ENCODE measurements around the gene TSPAN16. TPM values are rescaled to one million over a fixed set of nuclear protein-coding genes. Genes with fewer than 3 reads are reported as not detected.
A peak's percentile ranks its signal among the peaks of the same experiment; 100 is the strongest.
"Not testable (repeated sequence)": the region's sequence is repeated elsewhere in the genome, so short reads cannot be mapped to it uniquely, and the experiment has no call there.

Gene TSPAN16
- total and polyA plus RNA-seq, 11 donors: not detected

DNA sequence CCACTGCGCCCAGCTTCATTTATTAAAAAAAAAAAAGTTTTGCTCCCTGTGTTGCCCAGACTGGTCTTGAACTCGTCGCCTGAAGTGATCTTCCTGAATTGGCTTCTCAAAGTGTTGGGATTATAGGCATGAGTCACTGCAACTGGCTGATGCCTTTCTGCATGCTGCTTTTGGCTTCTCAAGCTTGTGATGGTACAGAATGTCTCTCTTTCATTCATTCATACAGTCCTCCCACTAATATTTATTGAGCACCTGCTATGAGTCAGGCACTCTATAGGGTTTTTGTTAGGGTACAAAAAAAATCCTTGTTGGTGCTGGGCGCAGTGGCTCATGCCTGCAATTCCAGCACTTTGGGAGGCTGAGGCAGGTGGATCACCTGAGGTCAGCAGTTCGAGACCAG is 9.0 kb downstream of the TSPAN16 start:
- no peaks in the 10 kb centered on the region for H3K27me3 ChIP-seq
- no peaks in the 10 kb centered on the region for H3K9me3 ChIP-seq

DNA sequence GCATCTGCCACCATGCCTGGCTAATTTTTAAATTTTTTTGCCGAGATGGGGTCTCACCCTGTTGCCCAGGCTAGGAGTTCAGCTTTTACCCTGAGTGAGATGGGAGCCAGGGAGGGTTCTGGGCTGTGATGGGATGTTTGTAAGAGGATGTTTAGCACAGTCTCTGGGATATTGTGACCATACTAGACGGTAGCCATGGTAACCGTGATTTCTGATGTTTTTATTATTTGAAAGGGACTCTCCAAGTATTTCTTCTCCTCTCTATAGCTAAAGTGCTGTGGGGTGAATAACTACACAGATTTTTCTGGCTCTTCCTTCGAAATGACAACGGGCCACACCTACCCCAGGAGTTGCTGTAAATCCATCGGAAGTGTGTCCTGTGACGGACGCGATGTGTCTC is 10.4 kb downstream of the TSPAN16 start:
- H3K36me3 ChIP-seq: no peaks in the 10 kb centered on the region
- H3K27ac ChIP-seq: no peak overlapping the region
- H3K4me3 ChIP-seq: no peak overlapping the region
- no peaks in the 10 kb centered on the region for H3K9me3 ChIP-seq
- intact Hi-C loops (cut with DNase I): no loop called here
- DNase-seq (no peak), ATAC-seq (no peak)
- no peaks in the 10 kb centered on the region for H3K27me3 ChIP-seq
- no peak for TF ChIP-seq POLR2A (IDR thresholded peaks at IDR 0.05)
- TF ChIP-seq, protein P1, sequence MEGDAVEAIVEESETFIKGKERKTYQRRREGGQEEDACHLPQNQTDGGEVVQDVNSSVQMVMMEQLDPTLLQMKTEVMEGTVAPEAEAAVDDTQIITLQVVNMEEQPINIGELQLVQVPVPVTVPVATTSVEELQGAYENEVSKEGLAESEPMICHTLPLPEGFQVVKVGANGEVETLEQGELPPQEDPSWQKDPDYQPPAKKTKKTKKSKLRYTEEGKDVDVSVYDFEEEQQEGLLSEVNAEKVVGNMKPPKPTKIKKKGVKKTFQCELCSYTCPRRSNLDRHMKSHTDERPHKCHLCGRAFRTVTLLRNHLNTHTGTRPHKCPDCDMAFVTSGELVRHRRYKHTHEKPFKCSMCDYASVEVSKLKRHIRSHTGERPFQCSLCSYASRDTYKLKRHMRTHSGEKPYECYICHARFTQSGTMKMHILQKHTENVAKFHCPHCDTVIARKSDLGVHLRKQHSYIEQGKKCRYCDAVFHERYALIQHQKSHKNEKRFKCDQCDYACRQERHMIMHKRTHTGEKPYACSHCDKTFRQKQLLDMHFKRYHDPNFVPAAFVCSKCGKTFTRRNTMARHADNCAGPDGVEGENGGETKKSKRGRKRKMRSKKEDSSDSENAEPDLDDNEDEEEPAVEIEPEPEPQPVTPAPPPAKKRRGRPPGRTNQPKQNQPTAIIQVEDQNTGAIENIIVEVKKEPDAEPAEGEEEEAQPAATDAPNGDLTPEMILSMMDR (IDR thresholded peaks at IDR 0.05): no peak
- 79 to 85% (median 81%) methylated on average over 9 of the region's 9 CpGs for WGBS, 4 donors
- no peaks in the 10 kb centered on the region for H3K4me1 ChIP-seq

More for the DNA sequence above, 9.0 kb downstream of the TSPAN16 start:
- Histone ChIP-seq H3K4me3 (no peak overlapping the region), H3K36me3 (no peaks in the 10 kb centered on the region), H3K27ac (no peak overlapping the region), H3K4me1 (no peaks in the 10 kb centered on the region)
- ATAC-seq (no peak), DNase-seq (no peak)
- intact Hi-C loops (cut with DNase I): loop anchor here in 1 of 10 donors (5.0 kb wide), 1 partner anchor 32 kb away; the partner anchor contains the start of gene RAB3D
- no peak for TF ChIP-seq POLR2A (IDR thresholded peaks at IDR 0.05)
- TF ChIP-seq, protein P1 (IDR thresholded peaks at IDR 0.05): no peak
- whole genome bisulfite sequencing, 4 donors: 84 to 96% (median 92%) methylated on average over 5 of the region's 5 CpGs

DNA sequence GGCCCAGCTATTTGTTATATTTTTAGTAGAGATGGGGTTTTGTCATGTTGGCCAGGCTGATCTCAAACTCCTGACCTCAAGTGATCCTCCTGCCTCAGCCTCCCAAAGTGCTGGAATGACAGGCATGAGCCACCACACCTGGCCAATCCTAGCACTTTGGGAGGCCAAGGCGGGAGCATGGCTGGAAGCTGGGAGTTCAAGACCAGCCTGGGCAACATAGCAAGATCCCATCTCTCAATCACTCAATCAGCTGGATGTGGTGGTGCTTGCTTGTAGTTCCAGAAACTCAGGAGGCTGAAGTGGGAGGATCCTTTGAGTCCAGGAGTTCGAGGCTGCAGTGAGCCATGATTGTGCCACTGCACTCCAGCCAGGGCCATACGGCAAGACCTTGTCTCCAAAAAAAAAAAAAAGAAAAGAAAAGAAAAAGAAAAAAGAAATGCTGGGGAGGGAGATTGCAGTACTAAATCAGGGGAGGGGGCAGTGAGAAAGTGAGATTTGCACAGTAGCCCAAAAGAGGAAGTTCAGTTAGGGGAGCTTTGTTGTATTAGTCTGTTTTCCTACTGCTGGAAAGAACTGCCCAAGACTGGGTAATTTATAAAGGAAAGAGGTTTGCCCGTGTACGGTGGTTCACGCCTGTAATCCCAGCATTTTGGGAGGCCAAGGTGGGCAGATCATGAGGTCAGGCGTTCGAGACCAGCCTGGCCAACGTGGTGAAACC is 24.5 kb downstream of the TSPAN16 start:
- peak overlapping the region in 1 of 12 donors; percentile 74 for H3K27ac ChIP-seq
- 76 to 85% (median 81%) methylated on average over 9 of the region's 9 CpGs for WGBS, 4 donors
- DNase-seq: peak in 1 of 5 donors; percentile 10
- ATAC-seq; intact Hi-C loops (cut with DNase I); H3K27me3 ChIP-seq; H3K36me3 ChIP-seq; H3K9me3 ChIP-seq; H3K4me3 ChIP-seq: not testable (repeated sequence)
- H3K4me1 ChIP-seq: peaks cover 0 to 70% (median 16%) of the 10 kb centered on the region in 12 donors

DNA sequence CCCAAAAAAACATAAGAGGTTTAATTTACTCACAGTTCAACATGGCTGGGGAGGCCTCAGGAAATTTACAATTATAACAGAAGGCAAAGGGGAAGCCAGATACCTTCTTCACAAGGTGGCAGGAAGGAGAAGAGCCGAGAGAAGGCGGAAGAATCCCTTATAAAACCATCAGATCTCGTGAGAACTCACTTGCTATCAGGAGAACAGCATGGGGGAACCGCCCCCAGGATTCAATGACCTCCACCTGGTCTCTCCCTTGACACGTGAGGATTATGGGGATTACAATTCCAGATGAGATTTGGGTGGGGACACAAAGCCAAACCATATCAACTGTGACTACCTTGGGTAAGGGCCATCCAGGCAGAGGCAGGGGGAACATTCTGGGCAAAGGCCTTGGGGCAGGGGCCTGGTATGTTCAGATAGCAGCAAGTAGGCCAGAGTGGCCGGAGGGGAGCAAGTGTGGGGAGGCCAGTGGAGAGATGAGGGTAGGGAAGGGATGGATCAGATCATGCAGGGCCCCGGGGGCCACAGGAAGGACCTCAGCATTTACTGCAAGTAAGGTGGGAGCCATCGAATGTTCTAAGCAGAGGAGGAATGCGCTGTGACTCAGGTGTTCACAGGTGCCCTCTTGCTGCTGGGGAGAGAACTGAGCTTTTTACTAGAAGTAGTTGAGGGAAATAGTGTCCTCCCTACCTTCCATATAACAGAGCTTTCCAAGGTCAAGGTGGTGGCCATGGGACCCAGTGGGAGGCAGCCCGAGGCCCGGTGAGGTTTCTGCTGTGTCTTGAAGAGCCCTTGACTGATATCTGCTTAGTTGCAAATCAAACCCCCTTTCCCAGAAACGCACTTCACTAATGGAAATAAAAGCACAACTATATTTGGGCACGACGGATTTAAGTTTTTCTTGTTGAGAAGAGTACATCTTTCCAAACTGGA is 25.5 kb downstream of the TSPAN16 start:
- ATAC-seq (no peak), DNase-seq (peak in 1 of 5 donors; percentile 12)
- H3K4me1 ChIP-seq: peaks cover 0 to 72% (median 16%) of the 10 kb centered on the region in 12 donors
- H3K27ac ChIP-seq: peak overlapping the region in 5 of 12 donors; percentile 8 to 74 (median 28)
- TF ChIP-seq, protein P1 (IDR thresholded peaks at IDR 0.05): no peak
- no peak for TF ChIP-seq POLR2A (IDR thresholded peaks at IDR 0.05)
- H3K4me3 ChIP-seq: no peak overlapping the region
- H3K36me3 ChIP-seq: peaks cover 0 to 12% (median under 1%) of the 10 kb centered on the region in 9 donors
- no peaks in the 10 kb centered on the region for H3K9me3 ChIP-seq
- intact Hi-C loops (cut with DNase I): no loop called here
- 80 to 86% (median 81%) methylated on average over 14 of the region's 14 CpGs for WGBS, 4 donors
- H3K27me3 ChIP-seq: no peaks in the 10 kb centered on the region

All from heart left ventricle (tissue), 16 donors.